ENCODE results near the gene OR5H15. TPM values are rescaled to one million over a fixed set of nuclear protein-coding genes. Genes with fewer than 3 reads are reported as not detected.
"Not testable (repeated sequence)": the region's sequence is repeated elsewhere in the genome, so short reads cannot be mapped to it uniquely, and the experiment has no call there.

Gene OR5H15
- total RNA-seq = not detected

DNA sequence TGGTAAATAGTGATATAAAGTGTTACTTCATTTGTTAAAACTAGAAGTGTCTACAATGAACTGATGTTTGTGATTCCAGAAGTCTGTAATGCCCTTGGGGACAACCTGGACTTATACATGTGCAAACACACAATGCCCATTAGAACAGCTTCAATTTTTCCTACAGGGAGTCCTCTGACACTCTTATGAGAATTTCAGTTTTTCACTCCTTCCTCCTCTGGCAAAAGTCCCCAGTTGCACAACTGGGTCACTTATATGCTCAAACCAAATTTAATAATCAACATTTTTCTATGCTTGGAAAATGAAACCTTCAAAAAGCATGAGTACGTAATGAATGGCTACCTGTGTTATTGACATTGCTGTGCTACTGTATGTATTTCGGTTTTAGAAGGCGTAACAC is at the start of gene OR5H15:
Gene OR5H15, plus strand, starts transcription at position 301 of the 400 bp plus-strand sequence. CDS start 2,004 bp downstream, outside the sequence.
- Histone ChIP-seq H3K27me3 (no peaks in the 10 kb centered on the region), H3K4me3 (no peak within 1 kb of the TSS), H3K4me1 (no peaks in the 10 kb centered on the region), H3K9me3 (no peaks in the 10 kb centered on the region), H3K36me3 (no peaks in the 10 kb centered on the region), H3K27ac (no peak within 1 kb of the TSS)
- 89 to 95% methylated on average over 3 of the region's 3 CpGs for WGBS, 2 donors (ENCODE audit: low coverage in 1 of 2)
- no peak for ATAC-seq
- TF ChIP-seq POLR2AphosphoS5 (IDR thresholded peaks at IDR 0.05) = no peak
- TF ChIP-seq CTCF (IDR thresholded peaks at IDR 0.05) = no peak
- TF ChIP-seq POLR2A (IDR thresholded peaks at IDR 0.05) = no peak
- no peak for TF ChIP-seq EP300 (IDR thresholded peaks at IDR 0.05)

DNA sequence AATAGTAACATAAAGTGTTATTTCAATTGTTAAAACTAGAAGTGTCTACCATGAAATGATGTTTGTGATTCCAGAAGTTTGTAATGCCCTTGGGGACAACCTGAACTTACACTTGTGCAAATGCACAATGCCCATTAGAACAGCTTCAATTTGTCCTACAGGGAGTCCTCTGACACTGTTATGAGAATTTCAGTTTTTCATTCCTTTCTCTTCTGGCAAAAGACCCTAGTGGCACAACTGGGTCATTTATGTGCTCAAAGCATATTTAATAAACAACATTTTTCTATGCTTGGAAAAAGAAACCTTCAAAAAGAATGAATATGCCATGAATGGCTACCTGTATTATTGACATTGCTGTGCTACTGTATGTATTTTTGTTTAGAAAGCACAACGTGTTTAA is 36.1 kb upstream of the OR5H15 start, which contains the start of gene OR5H1:
Gene OR5H1, plus strand, starts transcription at position 301 of the 400 bp plus-strand sequence. CDS start 1,977 bp downstream, outside the sequence.
- ATAC-seq = no peak
- no peaks in the 10 kb centered on the region for H3K36me3 ChIP-seq
- no peak within 1 kb of the TSS for H3K4me3 ChIP-seq
- H3K27ac ChIP-seq = no peak within 1 kb of the TSS
- H3K9me3 ChIP-seq = no peaks in the 10 kb centered on the region
- H3K27me3 ChIP-seq = no peaks in the 10 kb centered on the region
- TF ChIP-seq CTCF (IDR thresholded peaks at IDR 0.05) (no peak), EP300 (IDR thresholded peaks at IDR 0.05) (no peak), POLR2A (IDR thresholded peaks at IDR 0.05) (no peak), POLR2AphosphoS5 (IDR thresholded peaks at IDR 0.05) (no peak)
- 58 to 81% methylated on average over 1 of the region's 1 CpG for WGBS, 2 donors (ENCODE audit: low coverage in 1 of 2)
- H3K4me1 ChIP-seq = no peaks in the 10 kb centered on the region

- no peaks in the 10 kb centered on the region for H3K36me3 ChIP-seq
- no peaks in the 10 kb centered on the region for H3K27me3 ChIP-seq
- WGBS, 2 donors (ENCODE audit: low coverage in 1 of 2) = 63 to 71% methylated on average over 2 to 3 of the region's 3 CpGs
- H3K27ac ChIP-seq = no peak overlapping the region
- no peak for TF ChIP-seq CTCF (IDR thresholded peaks at IDR 0.05)
- H3K4me3 ChIP-seq = no peak overlapping the region
- H3K4me1 ChIP-seq = no peaks in the 10 kb centered on the region
- ATAC-seq = no peak
- no peaks in the 10 kb centered on the region for H3K9me3 ChIP-seq
These were observed 29.9 kb upstream of the OR5H15 start for GRCh38 chr3:98136631-98137030.

DNA sequence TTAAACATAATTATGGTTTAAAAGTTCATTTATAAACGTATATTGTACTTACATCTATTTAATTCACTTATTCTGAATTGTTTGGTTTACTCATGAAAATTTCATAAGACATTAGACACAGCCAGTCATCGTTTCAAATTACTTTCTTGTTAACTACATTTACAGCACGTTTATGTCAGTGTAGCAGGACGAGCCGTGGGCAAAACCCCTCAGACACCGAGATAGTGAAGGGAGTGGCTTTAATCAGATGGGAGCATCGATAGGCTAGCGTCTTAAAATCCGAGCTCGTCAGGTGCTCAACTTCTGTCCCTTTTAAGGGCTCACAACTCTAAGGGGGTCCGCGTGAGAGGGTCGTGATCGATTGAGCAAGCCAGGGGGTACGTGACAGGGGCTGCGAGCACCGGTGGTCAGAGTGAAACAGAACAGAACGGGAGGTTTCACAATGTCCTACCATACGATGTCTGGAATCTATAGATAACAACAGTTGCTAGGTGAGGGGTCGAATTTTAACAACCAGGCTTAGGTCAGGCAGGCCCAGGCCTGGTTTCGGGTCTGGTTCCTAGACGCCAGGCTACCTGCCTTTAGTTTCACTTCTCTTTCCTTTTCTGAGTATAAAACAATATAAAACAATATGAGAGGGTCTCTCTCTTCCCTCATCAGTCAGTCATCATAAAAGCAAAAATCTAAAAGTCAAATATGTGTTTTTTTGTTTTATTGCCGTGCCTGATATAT is 28.5 kb upstream of the OR5H15 start:
- not testable (repeated sequence) for H3K27ac ChIP-seq, ATAC-seq, H3K4me3 ChIP-seq, H3K27me3 ChIP-seq, H3K36me3 ChIP-seq, H3K9me3 ChIP-seq, H3K4me1 ChIP-seq
- 79 to 86% methylated on average over 19 to 23 of the region's 23 CpGs for WGBS, 2 donors (ENCODE audit: low coverage in 1 of 2)

DNA sequence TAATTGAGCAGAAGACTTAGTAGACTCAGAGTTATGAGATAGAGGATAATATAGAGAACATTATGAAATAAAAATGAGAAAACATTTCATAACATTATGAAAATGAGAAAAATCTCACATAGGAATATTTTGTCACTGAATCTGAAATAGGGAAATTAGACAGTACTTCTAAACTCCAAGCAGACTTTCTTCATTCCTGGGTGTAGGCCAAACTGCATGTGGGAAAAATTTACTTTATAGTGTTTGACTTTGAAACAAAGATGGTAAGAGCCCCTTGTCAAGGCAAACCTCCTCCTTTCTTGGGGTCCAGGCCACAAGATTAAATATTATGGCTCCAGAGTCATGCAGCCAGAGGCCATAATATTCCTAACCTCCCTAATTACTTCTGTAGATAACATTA is 26.0 kb upstream of the OR5H15 start:
- Histone ChIP-seq H3K27me3 (no peaks in the 10 kb centered on the region), H3K9me3 (no peaks in the 10 kb centered on the region), H3K27ac (no peak overlapping the region), H3K4me3 (no peak overlapping the region), H3K4me1 (no peaks in the 10 kb centered on the region), H3K36me3 (no peaks in the 10 kb centered on the region)
- TF ChIP-seq POLR2A (IDR thresholded peaks at IDR 0.05) = no peak
- no peak for TF ChIP-seq EP300 (IDR thresholded peaks at IDR 0.05)
- TF ChIP-seq CTCF (IDR thresholded peaks at IDR 0.05) = no peak
- no peak for TF ChIP-seq POLR2AphosphoS5 (IDR thresholded peaks at IDR 0.05)
- ATAC-seq = no peak

Data from gastroesophageal sphincter (tissue), 4 donors.